Spleen (tissue), 7 donors: ENCODE data around the gene PPIL1.

Source experiments
- POLR2A ChIP-seq, 3 donors: fragments of 450-650 bp; IDR thresholded peaks; one replicate each; pipeline ENCODE4 v1.5.1; 2017; ENCODE audit warnings: antibody characterized with exemption in 3 of 3, mild to moderate bottlenecking in 1 of 3
- TF ChIP-seq, protein P1 (sequence below), 11 experiments: fragments of 200-600 bp in 7 of 11; fragments of 450-650 bp in 4 of 11; sonication (generic) in 4 of 11; IDR thresholded peaks in 8 of 11; conservative IDR thresholded peaks in 3 of 11; 1 replicate in 7 of 11; 2 replicates in 4 of 11; pipeline versions ENCODE4 v1.4.0 to v1.8.0; 2016 to 2021; ENCODE audit warnings: antibody characterized with exemption in 11 of 11, inconsistent platforms in 4 of 11, mild to moderate bottlenecking in 1 of 11
- donor health status: DM: no; HTN: no; CAD: no; lungs with moderate emphysema.
- donor health status: DM: no; HTN: no; CAD: no.
- donor health status: DM: no; HTN: no; CAD: no.

- TF ChIP-seq POLR2A (IDR thresholded peaks at IDR 0.05): no peak
- TF ChIP-seq, protein P1, sequence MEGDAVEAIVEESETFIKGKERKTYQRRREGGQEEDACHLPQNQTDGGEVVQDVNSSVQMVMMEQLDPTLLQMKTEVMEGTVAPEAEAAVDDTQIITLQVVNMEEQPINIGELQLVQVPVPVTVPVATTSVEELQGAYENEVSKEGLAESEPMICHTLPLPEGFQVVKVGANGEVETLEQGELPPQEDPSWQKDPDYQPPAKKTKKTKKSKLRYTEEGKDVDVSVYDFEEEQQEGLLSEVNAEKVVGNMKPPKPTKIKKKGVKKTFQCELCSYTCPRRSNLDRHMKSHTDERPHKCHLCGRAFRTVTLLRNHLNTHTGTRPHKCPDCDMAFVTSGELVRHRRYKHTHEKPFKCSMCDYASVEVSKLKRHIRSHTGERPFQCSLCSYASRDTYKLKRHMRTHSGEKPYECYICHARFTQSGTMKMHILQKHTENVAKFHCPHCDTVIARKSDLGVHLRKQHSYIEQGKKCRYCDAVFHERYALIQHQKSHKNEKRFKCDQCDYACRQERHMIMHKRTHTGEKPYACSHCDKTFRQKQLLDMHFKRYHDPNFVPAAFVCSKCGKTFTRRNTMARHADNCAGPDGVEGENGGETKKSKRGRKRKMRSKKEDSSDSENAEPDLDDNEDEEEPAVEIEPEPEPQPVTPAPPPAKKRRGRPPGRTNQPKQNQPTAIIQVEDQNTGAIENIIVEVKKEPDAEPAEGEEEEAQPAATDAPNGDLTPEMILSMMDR (IDR thresholded peaks at IDR 0.05 in 8 of 11, conservative IDR thresholded peaks at IDR 0.05 in 3 of 11): no peak
Observed at GRCh38 chr6:36858407-36858981, 16.1 kb downstream of the PPIL1 start.
